Measurements from ENCODE around the gene SPI1.
"Not testable (repeated sequence)": the region's sequence is repeated elsewhere in the genome, so short reads cannot be mapped to it uniquely, and the experiment has no call there.

The SPI1 gene

DNA sequence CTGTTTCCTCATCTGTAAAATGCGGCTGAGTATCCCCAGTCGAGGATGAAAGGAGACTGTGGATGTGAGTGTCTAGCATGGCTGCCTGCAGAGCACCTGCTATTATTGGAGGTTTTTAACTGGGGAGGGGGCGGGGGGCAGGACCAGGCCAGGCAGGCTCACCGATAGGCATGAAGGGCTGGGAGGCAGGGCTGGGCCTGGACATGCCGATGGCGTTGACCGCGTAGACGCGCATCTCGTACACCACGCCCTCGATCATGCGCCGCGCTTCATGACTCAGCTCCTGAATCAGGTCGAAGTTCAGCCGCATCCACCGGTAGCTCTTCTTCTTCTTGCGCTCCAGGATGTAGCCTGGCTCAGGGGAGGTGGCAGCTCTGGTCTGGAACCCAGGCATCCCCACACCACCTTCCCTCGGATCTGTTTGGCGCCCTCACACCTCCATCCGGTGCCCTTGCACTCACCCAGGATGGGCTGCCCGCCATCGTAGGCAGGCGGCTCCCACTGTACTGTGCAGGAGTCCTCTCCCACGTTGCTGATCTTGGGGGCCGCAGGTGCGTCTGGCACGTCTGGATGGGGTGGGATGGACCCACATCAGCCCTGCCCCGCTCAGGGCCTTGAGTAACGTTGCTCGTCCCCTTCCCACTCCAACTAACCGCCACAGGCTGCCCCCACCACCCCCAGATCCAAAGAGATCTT is 41.0 kb downstream of the SPI1 start:
- no peak for DNase-seq

GRCh38 chr11:47336595-47336994 is 41.8 kb downstream of the SPI1 start:
- no peak for DNase-seq

- no peak for DNase-seq
These were observed 42.6 kb downstream of the SPI1 start for GRCh38 chr11:47335733-47336132.

- not testable (repeated sequence) for DNase-seq
These were observed 43.5 kb downstream of the SPI1 start for GRCh38 chr11:47334699-47335411.

GRCh38 chr11:47333886-47334443 is 44.4 kb downstream of the SPI1 start:
- DNase-seq = no peak

DNA sequence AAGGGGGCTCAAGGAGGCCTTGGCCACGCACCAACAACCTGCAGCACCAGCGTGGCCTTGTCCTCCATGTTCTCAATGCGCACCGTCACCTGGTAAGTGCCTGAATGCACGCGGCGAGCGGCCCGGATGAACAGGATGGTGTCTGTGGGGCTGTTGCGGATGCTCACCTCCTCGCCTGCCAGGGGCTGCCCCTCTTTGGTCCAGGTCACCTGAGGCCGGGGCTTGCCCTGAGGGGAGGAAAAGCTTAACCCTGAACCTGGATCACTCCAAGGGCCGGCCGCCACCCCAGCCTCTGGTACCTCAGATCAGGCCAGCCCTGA is 44.9 kb downstream of the SPI1 start:
- no peak for DNase-seq

- no peak for DNase-seq
These were observed 45.4 kb downstream of the SPI1 start for GRCh38 chr11:47332791-47333525.

DNA sequence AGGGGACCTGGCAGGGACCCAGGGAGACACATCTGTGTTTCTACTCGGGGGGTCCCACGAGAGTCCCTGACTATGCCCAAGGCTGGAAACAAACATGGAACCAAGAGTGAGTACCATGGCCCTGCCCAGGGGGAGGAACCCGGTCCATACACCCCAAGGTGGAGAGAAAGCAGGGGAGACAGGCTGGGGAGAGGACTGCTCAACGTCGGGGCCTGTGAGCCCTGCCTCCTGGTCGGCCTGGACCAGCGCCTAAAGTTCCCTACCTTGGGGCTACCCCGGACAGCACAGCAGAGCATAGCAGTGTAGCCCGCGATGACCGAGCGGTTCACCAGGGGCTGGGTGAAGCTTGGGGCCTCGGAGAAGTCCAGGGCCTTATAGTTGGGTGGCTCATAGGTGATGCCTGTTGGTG is 46.0 kb downstream of the SPI1 start:
- DNase-seq = no peak

DNA sequence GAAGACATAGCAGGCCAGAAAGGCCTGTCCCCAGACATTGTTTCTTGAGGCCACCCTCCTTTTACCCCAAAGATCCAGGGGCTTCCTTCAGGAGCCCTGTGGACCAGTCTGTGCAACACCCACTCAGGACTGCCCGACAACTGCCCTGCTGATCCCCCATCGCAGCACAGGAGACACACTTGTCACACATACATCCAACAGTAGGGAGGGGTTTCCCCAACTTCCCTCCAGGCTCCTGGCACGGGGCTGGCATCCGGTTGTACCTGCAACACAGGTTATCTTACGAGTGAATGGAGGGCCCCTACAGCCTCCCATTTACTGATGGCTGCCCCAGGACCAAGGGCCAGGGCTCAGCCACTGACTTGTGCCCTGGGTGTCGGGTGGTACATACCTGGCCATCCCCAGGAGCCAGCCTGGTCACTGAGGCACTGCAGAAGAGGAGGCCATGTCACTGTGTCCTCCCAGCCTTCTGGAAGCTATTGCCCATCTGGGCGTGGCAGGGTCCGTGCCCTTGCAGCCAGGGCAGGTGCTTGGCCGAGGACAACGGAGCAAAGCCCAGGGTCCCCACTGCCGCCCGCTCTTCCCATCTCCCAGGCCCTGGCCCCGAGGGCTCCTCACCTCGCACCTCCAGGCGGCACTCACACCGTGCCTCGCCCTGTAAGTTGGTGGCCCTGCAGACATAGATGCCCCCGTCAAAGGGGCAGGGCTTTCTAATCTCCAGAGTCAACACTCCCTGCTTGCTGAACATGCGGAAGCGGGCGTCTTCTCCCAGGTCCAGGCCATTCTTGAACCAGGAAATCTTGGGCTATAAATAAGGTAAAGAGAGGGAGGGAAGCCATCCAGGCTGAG is 46.7 kb downstream of the SPI1 start:
- DNase-seq = no peak

- no peak for DNase-seq
These were observed 48.1 kb downstream of the SPI1 start for GRCh38 chr11:47329987-47330931.

GRCh38 chr11:47329431-47329986 is 48.8 kb downstream of the SPI1 start:
- DNase-seq = no peak

- no peak for DNase-seq
These were observed 49.6 kb downstream of the SPI1 start for GRCh38 chr11:47328449-47329390.

GRCh38 chr11:47327949-47328348 is 50.4 kb downstream of the SPI1 start:
- DNase-seq = no peak

GRCh38 chr11:47327025-47327424 is 51.3 kb downstream of the SPI1 start:
- DNase-seq = no peak

GRCh38 chr11:47326198-47326597 is 52.1 kb downstream of the SPI1 start:
- no peak for DNase-seq

DNA sequence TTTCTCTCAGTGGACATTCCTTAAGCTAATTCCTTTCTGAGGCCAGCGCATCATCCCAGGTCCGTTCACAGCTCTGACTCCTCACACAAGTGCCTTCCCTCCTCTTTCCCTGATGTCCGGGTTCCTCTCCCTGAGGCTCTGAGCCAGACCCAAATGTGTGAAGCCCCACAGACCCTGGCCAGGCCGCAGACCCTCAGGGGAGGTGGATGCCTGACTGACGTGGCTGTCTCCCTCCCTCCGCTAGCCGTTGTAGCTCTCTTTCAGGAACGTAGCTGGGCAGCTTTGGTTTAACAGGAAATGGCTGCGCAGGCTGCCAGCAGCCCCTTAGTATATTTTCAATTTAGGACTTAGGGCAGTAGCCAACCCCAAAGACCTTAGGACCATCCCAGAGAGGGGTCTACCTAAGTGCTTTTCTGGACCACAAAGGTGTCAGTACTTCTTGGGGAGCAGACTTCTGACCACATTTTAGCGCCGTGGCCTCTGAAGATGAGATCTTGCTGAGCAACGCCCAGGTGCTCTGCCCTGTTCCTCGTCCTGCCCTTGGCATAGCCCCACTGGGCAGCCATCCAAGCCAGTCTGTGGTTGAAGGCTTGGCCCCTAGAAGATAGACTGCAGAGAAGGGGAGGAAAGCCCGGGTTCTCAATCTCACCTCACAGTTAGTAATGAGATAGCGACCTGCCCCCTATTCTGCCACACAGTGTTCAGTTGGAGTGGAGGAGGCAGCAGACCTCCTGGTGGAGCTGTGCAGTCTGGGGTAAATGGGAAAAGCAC is 52.9 kb downstream of the SPI1 start:
- no peak for DNase-seq

DNA sequence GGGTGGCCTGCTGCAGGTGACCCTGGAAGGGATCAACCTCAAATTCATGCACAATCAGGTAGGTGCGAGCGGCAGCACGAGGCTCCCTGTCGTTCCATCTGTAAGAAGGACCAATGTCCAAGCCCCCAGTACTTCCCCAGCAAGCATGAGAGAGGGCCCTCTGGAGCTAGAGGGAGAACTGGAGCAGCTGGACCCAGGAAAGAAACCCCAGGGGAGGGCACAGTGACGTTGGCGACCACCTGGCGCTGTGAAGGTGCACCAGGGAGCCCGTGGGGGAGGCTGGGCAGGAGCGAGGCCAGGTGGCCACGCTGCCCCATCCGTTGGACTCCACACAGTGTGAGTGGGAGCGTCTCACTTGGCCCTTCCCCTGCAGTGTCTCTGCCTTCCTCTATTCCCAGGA is 53.8 kb downstream of the SPI1 start:
- no peak for DNase-seq

- DNase-seq = no peak
These were observed 60.2 kb downstream of the SPI1 start for GRCh38 chr11:47318166-47318565.

Measured in activated effector memory CD4-positive, alpha-beta T cell treated with Interleukin-2 at 50 U/mL for 16 hours (primary cell).